Thyroid gland (tissue), 4 donors: ENCODE data around the gene NNAT. TPM values are rescaled to one million over a fixed set of nuclear protein-coding genes. Genes with fewer than 3 reads are reported as not detected.

Experiments used
- DNase-seq, 2 donors: peaks; one replicate each; pipeline ENCODE4 v3.0.0-alpha.2; 2019
- H3K27ac ChIP-seq, 3 donors: fragments of 200-600 bp; sonication (generic); 1 replicate in 2 of 3; 2 replicates in 1 of 3; pipeline ENCODE4 v1.5.1; 2016 to 2019; ENCODE audit warnings: mild to moderate bottlenecking in 1 of 3, moderate library complexity in 1 of 3
- H3K27me3 ChIP-seq: fragments of 200-600 bp; sonication (generic); one replicate; pipeline ENCODE4 v1.5.1; 2019
- H3K36me3 ChIP-seq, 2 donors: fragments of 200-600 bp; sonication (generic); one replicate each; pipeline ENCODE4 v1.5.1; 2016 to 2019
- H3K4me1 ChIP-seq, 2 donors: fragments of 200-600 bp; sonication (generic); one replicate each; pipeline ENCODE4 v1.5.1; 2017 to 2019
- H3K4me3 ChIP-seq, 3 donors: fragments of 200-600 bp; sonication (generic); replicated peaks in 1 of 3; 1 replicate in 2 of 3; 2 replicates in 1 of 3; pipeline ENCODE4 v1.5.1; 2016; ENCODE audit warnings: mild to moderate bottlenecking in 1 of 3
- H3K9me3 ChIP-seq: fragments of 200-600 bp; sonication (generic); one replicate; pipeline ENCODE4 v1.5.1; 2017
- CTCF ChIP-seq, 6 experiments: fragments of 200-600 bp in 3 of 6; fragments of 450-650 bp in 3 of 6; sonication (generic) in 3 of 6; IDR thresholded peaks; one replicate each; pipeline ENCODE4 v1.5.1; 2016 to 2019; ENCODE audit warnings: antibody characterized with exemption in 6 of 6, mild to moderate bottlenecking in 2 of 6, inconsistent platforms in 1 of 6, moderate library complexity in 1 of 6
- POLR2A ChIP-seq, 2 donors: fragments of 450-650 bp; IDR thresholded peaks; one replicate each; pipeline ENCODE4 v1.6.1; 2017; ENCODE audit warnings: antibody characterized with exemption in 2 of 2, mild to moderate bottlenecking in 2 of 2, moderate library complexity in 1 of 2
- WGBS, 2 donors: methylation state at CpG; one replicate each; pipeline ENCODE4 v1.1.5; 2017; 5-methylcytosine and 5-hydroxymethylcytosine counted together
- intact Hi-C: fragments of 100-400 bp; cut with DNase I; formaldehyde crosslinking; loops from one replicate; pipeline ENCODE4 v1.15.1; 2023
- total RNA-seq, 4 donors: library from RNA; depleted of rRNA; stranded (reverse); fragments of >200 nt; gene quantifications; one replicate each; pipeline ENCODE4 v1.2.3, GENCODE V29; 2016

Gene NNAT
- total RNA-seq, 4 donors from 2014 or later: 0.45 to 4.9 (median 1.6) TPM

- Histone ChIP-seq H3K36me3 (no peaks in the 10 kb centered on the region), H3K27ac (no peak overlapping the region), H3K9me3 (no peaks in the 10 kb centered on the region), H3K4me3 (no peak overlapping the region), H3K4me1 (peaks cover 22 to 27% of the 10 kb centered on the region in 2 donors), H3K27me3 (no peaks in the 10 kb centered on the region)
- intact Hi-C loops: no loop called here
- TF ChIP-seq CTCF (IDR thresholded peaks at IDR 0.05) (no peak), POLR2A (IDR thresholded peaks at IDR 0.05) (no peak)
- DNase-seq: no peak
- WGBS, 2 donors: 73 to 77% methylated on average over 8 of the region's 8 CpGs
These were observed 8.3 kb downstream of the NNAT start for GRCh38 chr20:37529214-37529967.

- TF ChIP-seq POLR2A (IDR thresholded peaks at IDR 0.05): no peak
- TF ChIP-seq CTCF (IDR thresholded peaks at IDR 0.05): no peak
- WGBS, 2 donors: 83 to 87% methylated on average over 10 of the region's 10 CpGs
- H3K9me3 ChIP-seq: no peaks in the 10 kb centered on the region
- H3K27me3 ChIP-seq: no peaks in the 10 kb centered on the region
- intact Hi-C loops: loop anchor here (5.0 to 10.0 kb wide), 2 partner anchors 258 to 335 kb away; no protein-coding TSS in a partner anchor
- H3K4me1 ChIP-seq: peaks cover 16 to 20% of the 10 kb centered on the region in 2 donors
- no peak overlapping the region for H3K4me3 ChIP-seq
- no peak for DNase-seq
- H3K27ac ChIP-seq: no peak overlapping the region
- no peaks in the 10 kb centered on the region for H3K36me3 ChIP-seq
These were observed 9.0 kb downstream of the NNAT start for GRCh38 chr20:37529968-37530600.

- intact Hi-C loops: loop anchor here (5.0 to 10.0 kb wide), 2 partner anchors 258 to 336 kb away; no protein-coding TSS in a partner anchor
- Histone ChIP-seq H3K4me1 (peaks cover 10 to 14% of the 10 kb centered on the region in 2 donors), H3K9me3 (no peaks in the 10 kb centered on the region), H3K4me3 (no peak overlapping the region), H3K27ac (no peak overlapping the region), H3K27me3 (no peaks in the 10 kb centered on the region), H3K36me3 (no peaks in the 10 kb centered on the region)
- TF ChIP-seq POLR2A (IDR thresholded peaks at IDR 0.05): no peak
- no peak for TF ChIP-seq CTCF (IDR thresholded peaks at IDR 0.05)
- WGBS, 2 donors: 62 to 68% methylated on average over 2 of the region's 2 CpGs
- no peak for DNase-seq
These were observed 9.6 kb downstream of the NNAT start for GRCh38 chr20:37530696-37531095.

- H3K36me3 ChIP-seq: no peaks in the 10 kb centered on the region
- TF ChIP-seq CTCF (IDR thresholded peaks at IDR 0.05): no peak
- H3K4me1 ChIP-seq: peaks cover 0 to 5% of the 10 kb centered on the region in 2 donors
- no peak for DNase-seq
- H3K9me3 ChIP-seq: no peaks in the 10 kb centered on the region
- 85 to 88% methylated on average over 3 of the region's 3 CpGs for whole genome bisulfite sequencing, 2 donors
- no peaks in the 10 kb centered on the region for H3K27me3 ChIP-seq
- no peak overlapping the region for H3K27ac ChIP-seq
- no peak overlapping the region for H3K4me3 ChIP-seq
- intact Hi-C loops: loop anchor here (5.0 to 10.0 kb wide), 2 partner anchors 260 to 337 kb away; no protein-coding TSS in a partner anchor
These were observed 10.8 kb downstream of the NNAT start for GRCh38 chr20:37531856-37532255.
